D721Med (cell line): Measurements from ENCODE around the gene GBX2.

ENCODE experiments used
- DNase-seq: peaks from one replicate; pipeline ENCODE4 v3.0.0; 2011; ENCODE audit warnings: low spot score; ENCODE audit not compliant: insufficient read length
- FAIRE-seq: peaks from 2 replicates; lab custom pipeline; 2011; peaks lifted over from hg19 to GRCh38; lab: Jason Lieb, UNC
- CTCF ChIP-seq: IDR thresholded peaks from 2 replicates; pipeline ENCODE4 v1.5.1; 2012; ENCODE audit warnings: mild to moderate bottlenecking, control low read depth; ENCODE audit not compliant: insufficient read depth; ENCODE audit errors: missing control alignments

GBX2 gene

DNA sequence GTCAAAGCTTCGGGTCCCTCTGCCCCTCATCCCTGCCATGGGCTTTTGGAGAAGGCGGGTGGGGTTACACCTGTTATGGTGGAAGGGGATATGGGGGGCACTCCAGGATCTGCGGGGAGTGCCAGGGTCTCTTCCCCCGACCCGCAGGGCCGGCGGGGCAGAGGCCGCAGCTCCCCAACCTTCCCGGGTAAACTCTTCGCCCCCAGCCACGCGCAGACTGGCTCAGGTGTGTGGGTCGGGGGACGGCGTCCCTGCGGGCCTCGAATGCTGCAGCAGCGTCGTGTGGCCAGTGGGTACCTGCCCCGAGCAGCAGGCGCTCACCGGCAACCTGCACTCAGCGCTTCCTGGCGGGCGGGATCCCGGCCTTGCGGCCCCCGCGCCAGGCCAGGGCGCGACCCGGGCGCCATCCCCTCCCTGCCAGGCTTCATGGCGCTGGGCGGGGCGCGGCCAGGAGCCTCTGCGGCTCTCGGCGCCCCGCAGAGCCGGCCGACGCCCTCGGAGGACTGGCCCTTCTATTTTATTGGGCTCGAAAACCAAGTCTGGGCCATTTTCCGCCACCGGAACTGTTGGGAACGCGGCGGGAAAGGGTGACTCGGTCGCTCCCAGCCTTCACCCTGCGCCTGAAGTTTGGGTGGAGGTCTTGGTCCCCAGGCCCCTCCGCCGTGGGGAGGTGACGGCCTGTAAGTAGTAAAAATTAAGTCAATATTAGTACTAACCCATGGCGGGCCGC lies 4.5 kb downstream of the GBX2 start:
- no peak for DNase-seq
- FAIRE-seq = no peak
- TF ChIP-seq CTCF = no peak

DNA sequence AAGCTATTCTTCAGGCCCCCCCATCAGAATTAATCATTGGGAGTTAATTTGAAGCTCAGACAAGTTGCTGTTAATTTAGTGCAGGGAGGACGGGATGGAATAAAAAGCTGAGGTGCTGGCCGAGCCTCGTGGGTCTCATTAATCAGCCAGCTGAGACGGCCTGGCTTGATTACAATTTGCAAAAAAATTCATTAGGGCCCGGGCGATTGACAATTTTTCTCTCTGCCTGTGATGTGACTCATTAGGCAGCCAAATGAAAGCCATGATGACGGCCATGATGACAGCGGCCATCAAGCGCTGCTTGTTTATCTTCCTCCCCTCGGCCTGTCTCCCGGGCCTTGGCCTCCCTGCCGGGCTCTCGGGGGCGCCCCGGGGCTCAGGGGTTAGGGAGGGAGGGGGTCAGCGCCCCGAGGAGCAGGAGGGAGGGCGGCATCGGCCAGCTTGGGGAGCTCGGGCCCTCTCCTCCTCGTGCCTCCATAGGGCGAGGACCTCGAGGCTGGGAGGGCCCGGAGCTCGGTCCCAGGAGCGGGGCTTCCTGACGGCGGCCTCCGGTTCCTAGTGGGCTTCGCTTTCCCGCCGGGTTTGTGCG lies 5.2 kb downstream of the GBX2 start:
- FAIRE-seq (no peak), DNase-seq (no peak)
- TF ChIP-seq CTCF = no peak

DNA sequence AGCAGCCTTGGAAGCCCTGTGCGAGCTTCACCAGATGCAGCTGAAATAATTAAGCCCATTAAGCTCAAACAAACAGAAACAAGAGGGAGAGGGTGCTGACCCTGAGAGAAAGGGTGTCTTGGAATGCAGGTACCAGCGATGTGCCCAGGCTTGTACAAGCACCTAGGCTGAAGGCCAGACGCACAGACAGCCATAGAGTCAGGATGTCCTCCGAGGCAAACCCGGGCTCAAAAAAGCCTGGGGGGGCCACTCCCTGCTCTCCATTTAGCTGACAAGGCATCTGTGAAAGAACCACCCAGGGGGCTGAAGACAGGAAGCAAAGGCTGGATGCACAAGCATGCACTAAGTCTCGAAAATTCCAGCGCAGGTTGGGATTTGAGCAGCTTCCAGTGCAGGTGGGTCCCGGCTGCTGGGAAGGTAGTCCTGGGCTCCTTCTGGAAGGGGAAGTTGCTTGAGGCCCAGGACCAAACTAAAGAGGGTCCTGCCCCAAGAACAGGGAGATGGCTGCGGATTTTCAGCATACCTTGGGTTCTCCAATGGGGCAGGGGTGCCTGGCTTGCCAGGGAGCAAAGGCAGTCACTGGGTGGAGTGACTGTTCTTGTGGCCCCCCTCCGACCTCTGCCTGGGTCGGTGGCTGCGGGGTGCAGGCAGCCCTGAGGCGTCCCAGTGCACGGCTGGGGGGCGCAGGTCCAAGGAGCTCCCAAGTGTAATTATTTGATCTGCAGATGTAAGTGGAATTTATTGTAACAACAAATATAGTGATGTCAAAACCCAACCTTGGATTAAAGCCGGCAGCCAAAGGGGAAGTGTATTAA lies 5.9 kb downstream of the GBX2 start:
- FAIRE-seq = no peak
- TF ChIP-seq CTCF = no peak
- no peak for DNase-seq

DNA sequence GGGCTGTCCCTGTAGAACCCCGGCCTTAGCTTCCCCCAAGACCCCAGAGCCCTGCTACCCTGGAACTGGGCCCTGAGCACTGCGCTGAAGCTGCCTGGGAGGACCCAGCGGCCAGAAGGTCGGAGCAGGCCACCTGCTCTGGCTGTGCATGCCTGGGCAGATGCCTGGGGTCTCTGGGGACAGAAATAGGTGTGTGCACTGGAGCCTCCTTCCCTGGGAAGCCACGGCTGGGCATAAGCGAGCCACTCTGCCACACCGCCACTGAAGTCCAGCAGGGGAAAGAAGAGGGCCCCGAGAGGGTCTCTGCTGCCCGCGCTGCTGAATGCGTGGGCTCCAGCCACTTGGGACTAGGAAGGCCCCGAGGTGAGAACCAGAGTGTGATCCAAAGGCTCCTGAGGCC lies 6.7 kb downstream of the GBX2 start:
- FAIRE-seq = no peak
- no peak for TF ChIP-seq CTCF
- DNase-seq = no peak

- FAIRE-seq = no peak
- DNase-seq = no peak
- no peak for TF ChIP-seq CTCF
These were observed 7.1 kb downstream of the GBX2 start for GRCh38 chr2:236161082-236161462.

GRCh38 chr2:236160366-236161081 lies 7.7 kb downstream of the GBX2 start:
- no peak for TF ChIP-seq CTCF
- no peak for FAIRE-seq

More at GRCh38 chr2:236160366-236161081, 7.7 kb downstream of the GBX2 start:
- DNase-seq = no peak
